ENCODE results near the gene DCST1.
A peak's percentile ranks its signal among the peaks of the same experiment; 100 is the strongest.

The DCST1 gene

DNA sequence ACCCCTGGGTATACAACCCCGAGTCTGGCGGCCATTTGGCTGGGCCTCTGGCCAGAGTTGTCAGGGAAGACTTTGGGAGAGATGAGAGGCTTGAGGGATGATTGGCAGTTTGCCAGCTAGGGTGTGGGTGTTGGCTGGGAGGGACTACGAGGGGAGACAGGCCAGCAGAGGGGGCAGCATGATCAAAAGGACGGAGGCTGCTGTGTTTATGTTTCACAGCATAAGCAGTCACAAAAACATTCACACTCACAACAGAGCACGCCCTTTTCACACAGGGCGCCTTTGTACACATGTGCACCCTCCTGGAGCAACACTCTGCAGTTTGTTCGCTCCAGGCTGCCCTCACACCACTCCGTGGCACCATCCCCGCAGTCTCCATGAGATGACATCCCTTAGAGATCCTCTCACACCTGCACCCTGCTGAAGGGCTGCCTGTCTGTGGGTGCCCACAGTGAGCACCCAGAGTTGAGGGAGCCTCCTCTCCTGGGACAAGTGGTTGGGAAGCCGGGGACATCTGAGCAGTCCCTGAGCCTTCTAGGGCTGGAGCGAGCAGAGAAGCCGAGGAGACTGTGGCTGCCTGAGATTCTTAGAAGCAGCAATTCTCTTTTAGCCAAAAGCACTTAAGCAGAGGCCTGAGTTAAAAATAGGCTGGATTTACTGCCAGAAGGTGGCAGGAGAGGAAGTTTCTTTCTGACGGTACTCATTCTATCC lies 60.4 kb downstream of the DCST1 start:
- H3K27ac ChIP-seq = peak overlapping the region; percentile 34; the same call in 1 of the 2 replicates
- TF ChIP-seq, protein P1, sequence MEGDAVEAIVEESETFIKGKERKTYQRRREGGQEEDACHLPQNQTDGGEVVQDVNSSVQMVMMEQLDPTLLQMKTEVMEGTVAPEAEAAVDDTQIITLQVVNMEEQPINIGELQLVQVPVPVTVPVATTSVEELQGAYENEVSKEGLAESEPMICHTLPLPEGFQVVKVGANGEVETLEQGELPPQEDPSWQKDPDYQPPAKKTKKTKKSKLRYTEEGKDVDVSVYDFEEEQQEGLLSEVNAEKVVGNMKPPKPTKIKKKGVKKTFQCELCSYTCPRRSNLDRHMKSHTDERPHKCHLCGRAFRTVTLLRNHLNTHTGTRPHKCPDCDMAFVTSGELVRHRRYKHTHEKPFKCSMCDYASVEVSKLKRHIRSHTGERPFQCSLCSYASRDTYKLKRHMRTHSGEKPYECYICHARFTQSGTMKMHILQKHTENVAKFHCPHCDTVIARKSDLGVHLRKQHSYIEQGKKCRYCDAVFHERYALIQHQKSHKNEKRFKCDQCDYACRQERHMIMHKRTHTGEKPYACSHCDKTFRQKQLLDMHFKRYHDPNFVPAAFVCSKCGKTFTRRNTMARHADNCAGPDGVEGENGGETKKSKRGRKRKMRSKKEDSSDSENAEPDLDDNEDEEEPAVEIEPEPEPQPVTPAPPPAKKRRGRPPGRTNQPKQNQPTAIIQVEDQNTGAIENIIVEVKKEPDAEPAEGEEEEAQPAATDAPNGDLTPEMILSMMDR (conservative IDR thresholded peaks at IDR 0.05) = peak; percentile 72

DNA sequence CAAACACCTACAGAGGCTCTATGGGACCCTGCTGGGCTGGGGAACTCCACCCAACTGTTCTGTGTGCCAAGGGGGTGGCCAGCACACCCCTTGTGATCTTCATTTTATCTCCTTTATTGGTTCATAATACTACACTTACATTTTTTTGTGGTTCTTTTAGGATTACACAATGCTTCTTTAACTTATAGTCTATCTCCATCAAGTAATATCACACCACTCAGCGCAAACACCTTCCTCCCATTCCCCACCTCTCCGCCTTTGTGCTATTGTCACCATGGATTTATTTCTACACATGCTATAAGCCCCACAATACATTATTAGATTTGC lies 61.0 kb downstream of the DCST1 start:
- H3K27ac ChIP-seq = peak overlapping the region; percentile 34; the same call in 1 of the 2 replicates
- TF ChIP-seq, protein P1 (conservative IDR thresholded peaks at IDR 0.05) = peak; percentile 27

DNA sequence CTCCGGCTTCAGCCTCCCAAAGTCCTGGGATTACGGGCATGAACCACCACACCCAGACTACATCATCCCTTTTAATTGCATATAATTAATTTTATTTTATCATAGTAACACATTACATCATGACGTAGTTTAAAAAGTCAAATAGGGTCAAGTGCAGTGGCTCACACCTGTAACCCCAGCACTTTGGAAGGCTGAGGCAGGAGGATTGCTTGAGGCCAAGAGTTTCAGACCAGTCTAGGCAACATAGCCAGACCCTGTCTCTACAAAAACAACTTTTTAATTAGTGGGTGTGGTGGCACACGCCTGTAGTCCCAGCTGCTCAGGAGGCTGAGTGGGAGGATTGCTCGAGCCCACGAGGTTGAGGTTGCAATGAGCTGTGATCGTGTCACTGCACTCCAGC lies 65.7 kb downstream of the DCST1 start:
- TF ChIP-seq, protein P1 (conservative IDR thresholded peaks at IDR 0.05) = no peak
- H3K27ac ChIP-seq = no peak overlapping the region

All from VCaP (cell line).